NCI-H1092 (cell line): Measurements from ENCODE around the gene TWSG1.
A peak's percentile ranks its signal among the peaks of the same experiment; 100 is the strongest.
"Not testable (repeated sequence)": the region's sequence is repeated elsewhere in the genome, so short reads cannot be mapped to it uniquely, and the experiment has no call there.

Experiments
- DNase-seq: peaks from one replicate; lab custom pipeline; 2025; lab: John Stamatoyannopoulos, UW

The TWSG1 gene

DNA sequence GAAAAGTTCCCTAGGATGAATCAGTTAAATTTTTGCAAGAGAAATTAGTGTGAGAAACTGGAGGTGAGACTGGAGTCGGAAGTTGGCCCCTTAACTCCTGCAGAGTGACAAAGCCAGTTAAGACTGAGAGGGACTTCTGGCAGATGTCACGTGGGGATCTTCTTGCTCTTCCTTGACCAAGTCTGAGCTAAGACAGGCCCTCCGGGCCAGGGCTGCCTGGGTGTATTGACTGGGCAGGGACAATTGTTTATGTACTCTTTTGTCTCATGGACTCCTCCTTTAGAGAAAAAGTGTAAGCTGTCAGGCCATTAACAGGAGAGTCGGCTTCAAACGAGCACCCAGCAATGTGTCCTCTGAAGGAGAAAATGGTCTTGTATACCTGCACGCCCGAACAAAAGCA, 92.2 kb downstream of the TWSG1 start:
- no peak for DNase-seq

DNA sequence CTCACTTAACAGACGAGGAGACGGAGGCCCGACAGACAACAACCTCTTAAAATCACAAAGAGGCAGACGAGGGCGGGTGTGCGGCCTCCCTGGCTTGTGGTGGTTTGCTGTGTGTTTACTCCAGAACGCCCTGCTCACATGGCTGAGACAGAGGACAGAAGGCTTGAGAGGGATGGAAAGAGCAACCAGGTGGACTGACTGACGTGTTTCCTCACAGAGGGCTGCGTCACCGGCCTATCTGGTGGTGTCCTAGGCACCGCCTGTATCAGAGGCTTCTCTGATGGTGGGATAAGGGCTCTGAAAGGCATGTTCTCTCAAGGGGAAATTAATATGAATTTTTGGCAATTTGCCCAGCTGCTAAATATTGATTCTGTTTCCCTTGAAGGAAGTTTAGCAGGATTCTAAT, 93.7 kb downstream of the TWSG1 start:
- peak; percentile 14 for DNase-seq

DNA sequence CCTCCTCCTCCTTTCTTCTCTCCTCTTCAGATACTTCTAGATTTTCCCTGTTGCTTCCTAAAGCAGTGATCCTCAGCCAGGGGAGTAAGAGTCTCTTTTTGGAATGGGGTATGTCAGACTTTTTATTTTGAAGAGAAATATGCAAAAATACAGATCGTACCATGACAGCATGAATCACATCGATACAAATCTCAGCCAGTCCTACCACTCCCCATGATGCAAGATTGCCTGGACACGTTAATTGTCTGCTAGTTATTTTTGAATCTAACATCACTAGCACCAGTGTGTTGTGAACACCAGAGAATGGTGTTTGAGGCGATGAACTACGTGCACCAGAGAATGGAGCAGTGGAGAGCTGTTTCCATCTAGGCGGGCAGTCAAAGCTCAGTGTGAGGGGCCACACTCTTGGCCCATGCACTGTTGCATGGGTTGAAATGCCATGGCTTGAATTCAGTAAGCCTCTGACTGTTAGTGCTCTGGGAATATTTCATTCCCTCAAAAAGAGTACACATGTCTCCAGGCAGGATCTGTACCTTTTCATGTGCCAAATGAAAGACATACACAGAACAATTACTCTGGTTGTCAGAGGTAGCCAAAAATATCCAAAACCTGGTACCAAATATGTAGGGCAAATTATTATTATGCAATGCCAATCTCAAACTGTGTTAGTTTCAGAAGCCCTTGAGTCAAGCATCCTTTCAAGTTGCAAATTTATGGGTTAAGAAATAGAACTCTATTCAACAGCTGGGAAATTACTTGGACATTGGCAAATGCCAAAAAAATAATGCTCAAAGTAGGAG, 94.5 kb downstream of the TWSG1 start:
- DNase-seq = no peak

DNA sequence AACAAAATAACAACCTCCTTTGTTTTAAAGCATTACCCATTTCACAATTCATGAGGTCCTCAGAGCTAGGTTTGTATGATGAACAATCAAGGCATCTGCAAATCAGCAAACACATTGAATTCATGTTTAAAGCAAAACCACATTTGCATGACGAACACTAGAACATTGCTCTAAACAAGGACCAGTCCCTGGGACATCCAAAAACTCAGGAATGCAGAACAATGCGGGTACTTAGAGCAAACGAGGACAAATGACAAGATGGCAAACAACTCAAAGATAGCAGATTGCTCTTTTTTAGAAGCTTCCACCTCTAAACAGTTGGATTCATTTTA, 95.1 kb downstream of the TWSG1 start:
- no peak for DNase-seq

DNA sequence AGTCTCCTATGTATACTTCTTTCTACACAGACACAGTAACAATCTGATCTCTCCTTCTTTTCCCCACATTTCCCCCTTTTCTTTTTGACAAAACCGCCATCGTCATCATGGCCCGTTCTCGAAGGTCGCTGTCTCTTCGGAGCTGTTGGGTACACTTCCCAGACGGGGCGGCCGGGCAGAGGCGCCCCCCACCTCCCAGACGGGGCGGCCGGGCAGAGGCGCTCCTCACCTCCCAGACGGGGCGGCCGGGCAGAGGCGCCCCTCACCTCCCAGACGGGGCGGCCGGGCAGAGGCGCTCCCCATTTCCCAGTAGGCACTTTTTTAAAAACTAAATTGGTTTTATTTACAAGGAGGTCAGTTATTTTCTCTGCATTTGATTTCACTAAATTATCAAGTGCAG, 95.7 kb downstream of the TWSG1 start:
- not testable (repeated sequence) for DNase-seq

DNA sequence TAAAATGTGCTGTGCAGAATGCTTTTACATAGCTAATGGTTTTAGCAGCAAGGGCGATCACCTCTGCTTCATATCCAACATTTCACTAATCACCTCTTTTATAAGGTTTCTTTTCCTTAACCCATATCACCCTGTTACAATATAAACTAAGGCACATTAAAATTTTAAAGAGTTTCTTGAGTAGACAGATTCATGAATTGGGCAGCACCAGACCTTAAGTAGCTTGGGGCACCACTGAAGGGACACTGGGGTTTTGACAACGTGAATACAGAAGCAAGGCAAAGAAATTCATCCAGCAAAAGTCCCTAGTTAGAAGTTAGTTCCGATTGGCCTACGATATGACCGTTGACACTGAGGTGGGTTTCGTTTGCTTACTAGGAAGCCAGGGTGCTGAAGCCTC, 96.7 kb downstream of the TWSG1 start:
- DNase-seq = no peak

DNA sequence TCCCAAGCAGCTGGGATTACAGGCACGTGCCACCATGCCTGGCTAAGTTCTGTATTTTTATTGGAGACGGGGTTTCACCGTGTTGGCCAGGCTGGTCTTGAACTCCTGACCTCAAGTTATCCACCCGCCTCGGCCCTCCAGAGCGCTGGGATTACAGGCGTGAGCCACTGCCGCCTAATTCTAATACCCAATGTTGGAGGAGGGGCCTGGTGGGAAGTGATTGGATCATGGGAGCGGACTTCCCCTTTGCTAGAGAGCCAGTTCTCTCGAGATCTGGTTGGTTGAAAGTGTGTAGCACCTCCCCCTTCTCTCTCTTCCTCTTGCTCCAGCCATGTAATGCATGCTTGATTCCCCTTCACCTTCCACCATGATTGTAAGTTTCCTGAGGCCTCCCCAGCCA, 98.5 kb downstream of the TWSG1 start:
- not testable (repeated sequence) for DNase-seq

DNA sequence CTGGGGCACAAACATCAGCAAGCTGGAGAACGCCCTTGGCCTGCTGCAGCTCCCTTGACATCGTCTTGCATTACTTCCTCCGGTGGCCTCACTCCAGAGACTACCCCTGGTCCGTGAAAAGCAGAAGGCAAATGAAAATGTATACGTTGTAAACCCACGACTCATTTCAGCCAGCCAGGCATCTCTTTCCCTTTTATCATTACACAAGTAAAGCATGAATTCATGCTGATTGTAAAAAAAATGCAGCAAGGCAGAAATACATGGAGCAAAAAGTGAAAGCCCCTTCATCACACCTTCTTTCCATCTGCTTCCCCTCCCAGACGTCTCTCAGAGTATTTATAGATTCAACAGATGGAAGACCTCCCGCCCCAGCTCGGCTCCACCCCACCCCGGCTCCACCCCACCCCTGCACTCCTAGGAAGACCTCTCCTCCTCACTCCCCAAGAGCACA, 99.1 kb downstream of the TWSG1 start:
- no peak for DNase-seq

DNA sequence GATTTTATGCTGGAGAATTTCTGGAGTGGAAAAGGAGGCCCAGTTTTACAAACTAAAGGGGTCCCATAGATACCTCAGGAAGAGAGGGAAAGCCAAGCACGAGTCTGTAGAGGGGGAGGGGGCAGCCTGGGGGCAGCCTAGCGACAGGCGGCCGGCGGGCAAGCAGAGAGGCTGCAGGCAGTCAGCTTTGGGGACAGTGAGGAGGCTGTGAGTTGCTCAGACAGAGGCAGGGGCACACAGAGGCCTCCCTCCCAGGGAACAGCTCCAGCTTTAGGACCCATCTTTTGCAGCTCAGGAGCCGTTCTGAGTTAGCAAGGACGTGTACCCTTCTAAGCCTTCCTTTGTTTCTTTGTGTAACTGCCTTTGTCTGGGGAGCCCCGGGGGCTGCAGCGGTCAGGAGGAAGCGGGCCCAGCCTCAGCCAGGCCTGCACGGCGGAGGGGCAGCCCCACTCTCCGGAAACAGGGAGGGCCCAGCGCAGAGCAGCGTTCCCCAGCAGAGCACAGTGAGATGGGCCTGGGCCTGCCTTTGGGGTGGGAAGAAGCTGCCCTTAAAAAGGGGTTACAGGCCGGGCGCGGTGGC, 99.6 kb downstream of the TWSG1 start:
- no peak for DNase-seq

DNA sequence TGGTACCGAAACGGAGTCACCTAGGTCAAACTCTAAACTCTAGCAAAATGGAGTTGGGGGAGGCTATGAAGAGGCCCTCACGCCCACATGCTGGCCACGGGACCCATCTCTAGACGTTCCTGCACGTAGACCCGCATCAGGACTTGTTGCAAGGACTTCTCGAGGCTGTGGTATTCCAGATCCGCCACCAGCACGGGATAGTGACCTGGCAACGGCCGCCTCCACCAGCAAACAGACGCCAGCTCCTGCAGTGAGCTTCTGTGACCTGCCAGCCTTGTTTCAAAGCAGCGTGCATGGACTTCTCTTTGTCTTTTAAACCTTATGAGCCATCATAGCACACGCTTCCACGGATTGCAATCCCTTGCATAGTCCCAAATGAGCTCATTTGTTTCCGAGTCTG, 100.5 kb downstream of the TWSG1 start:
- no peak for DNase-seq

DNA sequence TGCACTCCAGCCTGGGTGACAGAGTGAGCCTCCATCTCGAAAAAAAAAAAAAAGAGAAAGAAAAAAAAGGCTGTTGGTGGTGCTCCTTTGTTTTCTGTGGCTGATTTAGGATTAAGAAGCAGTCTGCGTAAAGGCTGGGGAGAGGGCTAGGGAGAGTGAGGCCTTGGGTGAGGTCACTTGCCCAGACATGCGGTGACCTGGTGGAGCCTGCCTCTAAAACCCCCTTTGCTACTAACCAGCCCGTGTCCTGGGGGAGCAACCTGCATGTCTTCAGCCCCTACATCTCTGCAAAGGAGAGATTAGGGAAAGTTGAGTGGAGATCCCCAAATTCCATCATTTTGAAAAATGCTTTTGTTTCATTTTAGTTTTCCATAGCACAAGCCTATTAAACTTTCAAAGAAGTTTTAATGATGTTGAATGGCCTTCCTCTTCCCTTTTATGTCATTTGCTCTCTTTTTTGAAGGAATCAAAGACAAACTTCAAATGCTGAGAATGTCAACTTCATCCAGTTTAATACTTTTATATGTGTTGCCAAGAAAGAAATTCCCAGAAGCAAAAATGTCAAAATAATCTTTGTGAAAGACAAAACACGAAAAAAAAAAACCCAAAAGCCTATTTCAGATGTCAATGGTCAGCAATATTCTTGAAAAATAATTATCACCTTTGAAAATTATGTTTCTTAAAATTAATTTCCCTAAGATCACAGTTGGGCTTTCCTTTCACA, 101.8 kb downstream of the TWSG1 start:
- no peak for DNase-seq

DNA sequence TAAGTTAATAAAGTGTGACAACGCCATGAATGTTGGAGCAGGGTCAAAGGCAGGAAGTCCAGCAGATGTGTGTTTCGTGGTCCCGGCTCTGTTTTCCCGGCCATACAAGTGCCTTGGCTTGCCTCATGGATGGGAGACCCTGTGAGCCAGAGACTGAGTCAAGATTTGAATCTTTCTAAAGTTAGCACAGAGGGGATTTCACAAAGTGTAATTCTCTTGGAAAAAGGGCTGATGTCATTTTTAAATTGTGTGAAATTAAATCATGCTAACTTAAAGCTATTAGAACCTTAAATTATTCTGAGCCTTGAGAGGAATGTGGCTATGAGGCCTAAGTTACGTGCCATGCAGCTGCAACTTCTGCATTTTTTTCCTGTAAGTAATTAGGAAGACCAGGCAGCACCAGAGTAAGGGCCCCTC, 102.5 kb downstream of the TWSG1 start:
- DNase-seq = no peak

DNA sequence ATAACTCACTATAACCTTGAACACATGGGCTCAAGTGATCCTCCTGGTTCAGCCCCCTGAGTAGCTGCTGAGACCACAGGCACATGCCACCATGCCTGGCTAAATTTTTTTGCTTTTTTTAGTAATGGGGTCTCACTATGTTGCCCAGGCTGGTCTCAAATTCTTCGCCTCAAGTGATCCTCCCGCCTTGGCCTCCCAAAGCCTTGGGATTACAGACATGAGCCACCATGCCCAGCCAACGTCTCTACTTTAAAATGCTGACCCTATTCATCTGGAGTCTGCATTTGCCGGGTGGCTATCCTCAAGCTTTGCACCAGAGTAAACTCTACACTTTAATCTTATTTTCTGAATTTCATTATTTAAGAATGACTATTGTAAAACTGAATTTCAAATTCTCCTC, 103.1 kb downstream of the TWSG1 start:
- DNase-seq = no peak

DNA sequence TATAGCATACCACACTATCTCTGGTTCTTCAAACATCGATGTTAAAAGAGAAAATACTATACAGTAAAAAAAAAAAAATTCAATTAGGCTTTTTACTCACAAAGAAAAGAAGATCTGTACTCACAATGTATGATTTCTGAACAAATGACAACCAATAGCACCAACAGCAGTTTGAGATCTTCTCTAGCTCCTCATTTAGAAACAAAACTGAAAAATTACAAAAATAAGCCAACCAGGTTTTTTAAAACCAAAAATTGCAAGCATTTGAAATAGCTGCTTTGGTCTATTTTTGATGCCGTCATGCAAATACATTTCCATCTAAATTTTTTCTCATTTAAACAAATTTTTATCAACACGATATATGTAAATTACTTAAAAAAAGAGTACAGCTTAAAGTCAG, 106.5 kb downstream of the TWSG1 start:
- DNase-seq = no peak

DNA sequence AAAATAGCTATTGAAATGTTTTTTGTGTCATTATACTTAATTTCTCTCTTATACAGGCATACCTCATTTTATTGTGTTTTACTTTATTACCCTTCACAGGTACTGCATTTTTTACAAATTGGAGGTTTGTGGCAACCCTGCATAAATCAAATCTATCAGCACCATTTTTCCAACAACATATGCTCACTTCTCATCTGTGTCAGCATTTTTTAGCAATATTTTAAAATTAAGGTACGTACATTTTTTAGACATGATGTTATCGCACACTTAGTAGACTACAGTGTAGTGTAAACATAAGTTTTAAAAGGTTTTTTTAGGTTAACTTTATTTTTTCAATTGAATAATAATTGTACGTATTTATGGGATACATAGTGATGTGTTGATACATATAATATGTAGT, 110.0 kb downstream of the TWSG1 start:
- DNase-seq = no peak

DNA sequence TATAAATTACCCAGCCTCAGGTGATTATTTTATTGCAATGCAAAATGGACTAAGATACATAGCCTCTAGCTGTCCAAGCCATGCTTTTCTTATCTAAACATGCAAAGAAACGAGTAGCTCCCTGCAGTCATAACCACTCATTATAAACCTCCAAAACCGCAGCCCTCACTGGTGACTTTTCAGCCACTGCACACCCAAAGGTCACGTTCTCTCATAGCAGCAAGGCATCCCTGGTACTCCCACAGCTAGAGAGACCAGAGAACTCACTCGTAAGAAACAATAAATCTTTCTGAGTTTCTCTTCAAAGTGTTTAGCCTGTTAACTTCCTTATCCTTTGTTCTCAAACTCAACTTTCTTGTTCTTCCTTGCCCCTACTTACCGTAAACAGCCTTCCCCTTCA, 112.3 kb downstream of the TWSG1 start:
- no peak for DNase-seq

DNA sequence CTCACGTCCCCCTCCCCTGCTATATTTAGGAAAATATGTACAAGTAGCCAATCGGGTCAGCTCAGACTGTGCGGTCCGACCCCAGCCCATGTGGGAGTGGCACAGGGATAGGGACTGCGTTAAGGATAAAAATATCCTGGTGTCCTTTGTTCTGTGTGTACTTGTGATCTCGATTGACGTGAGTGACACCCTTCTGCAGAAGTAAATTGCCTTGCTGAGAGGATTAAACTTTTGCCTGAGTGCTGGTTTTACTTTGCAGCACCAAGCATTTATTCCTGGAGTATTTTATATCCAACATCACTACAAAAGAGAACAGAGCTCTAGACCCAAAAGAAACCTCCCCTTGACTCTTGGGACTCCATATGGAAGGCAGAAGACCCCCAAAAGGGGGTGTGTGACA, 112.8 kb downstream of the TWSG1 start:
- DNase-seq = no peak

DNA sequence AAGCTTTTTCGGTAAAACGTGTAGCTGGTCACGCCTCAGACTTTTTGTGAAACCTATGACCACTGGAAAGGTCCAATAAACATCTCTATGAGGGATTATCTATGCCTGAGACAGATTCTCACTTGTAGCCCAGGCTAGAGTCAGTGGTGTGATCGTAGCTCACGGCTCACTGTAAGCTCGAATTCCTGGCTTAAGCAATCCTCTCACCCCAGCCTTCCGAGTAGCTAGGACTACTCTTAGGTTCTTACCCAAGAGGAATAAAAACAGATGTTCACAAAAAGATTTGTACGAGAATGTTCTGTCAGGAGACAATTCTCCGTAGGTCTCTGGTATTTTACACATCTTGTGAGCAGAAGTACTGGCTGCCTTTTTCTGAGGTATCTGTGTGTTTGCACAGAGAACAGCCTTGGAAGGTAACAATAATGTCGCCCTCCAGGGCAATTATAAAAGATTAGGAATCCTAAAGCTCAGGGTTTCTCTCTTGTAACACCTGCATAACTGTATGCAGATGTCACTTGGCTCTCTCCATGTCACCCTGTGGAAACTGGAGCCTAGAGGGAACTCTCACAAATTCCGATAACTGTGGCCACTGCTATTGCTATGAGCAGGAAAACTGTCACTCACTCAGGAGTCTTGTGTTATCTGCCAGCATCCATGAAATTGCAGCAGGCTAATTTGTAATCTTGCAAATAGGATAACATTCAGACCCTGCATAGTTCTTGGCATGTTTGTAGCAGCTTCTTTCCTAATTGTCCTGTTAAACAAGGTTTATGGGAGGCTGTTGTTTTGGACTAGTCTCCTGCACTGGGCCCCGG, 115.2 kb downstream of the TWSG1 start:
- DNase-seq = no peak

DNA sequence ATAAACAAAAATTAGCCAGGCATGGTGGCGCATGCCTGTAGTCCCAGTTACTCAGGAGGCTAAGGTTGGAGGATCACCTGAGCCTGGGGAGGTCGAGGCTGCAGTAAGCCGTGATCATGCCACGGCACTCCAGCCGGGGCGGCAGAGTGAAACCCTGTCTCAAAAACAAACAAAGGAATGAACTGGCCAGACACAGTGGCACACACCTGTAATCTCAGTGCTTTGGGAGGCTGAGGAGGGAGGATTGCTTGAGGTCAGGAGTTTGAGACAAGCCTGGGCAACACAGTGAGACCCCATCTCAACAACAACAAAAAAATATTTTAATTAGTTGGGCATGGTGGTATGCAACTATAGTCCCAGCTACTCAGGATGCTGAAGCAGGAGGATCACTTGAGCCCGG, 116.3 kb downstream of the TWSG1 start:
- not testable (repeated sequence) for DNase-seq
